ENCODE data around the gene ZNF598. TPM values are rescaled to one million over a fixed set of nuclear protein-coding genes. Genes with fewer than 3 reads are reported as not detected.

The ZNF598 gene
- total RNA-seq, 1 experiment from 2014 or later = 72.4 TPM

DNA sequence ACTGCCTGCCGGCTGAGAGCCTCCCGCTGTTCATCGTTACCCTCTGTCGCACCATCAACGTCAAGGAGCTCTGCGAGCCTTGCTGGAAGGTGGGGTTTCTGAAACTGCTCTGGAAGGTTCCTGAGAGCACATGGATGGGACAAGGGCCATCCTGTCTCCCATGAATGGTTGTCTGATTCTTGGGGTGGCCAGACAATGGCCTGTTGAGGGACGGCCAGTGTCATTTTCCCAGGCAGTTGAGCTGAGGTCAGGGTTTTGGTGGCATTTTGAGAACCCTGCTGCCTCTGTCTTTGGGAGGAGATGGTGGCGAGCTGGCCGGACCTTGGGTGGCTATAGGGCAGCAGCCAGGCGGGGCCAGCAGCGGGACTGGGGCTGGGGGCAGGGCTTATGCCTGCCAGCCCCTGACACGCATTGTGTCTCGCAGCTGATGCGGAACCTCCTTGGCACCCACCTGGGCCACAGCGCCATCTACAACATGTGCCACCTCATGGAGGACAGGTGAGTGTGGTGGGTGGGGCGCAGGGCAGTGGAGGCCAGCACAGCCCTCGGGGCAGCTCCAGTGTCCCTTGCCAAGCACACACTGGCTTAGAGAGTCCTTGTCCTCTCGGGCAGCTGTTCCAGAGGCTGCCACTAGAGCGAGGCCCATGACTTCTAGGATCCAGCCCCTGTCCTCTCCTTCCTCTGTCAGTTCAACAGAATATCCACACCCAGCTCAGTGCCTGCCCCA is 47.2 kb upstream of the ZNF598 start:
- CTCF ChIA-PET = interaction anchor here (0.8 to 1.8 kb wide), 4 partner anchors 9 to 84 kb away, joined by 3 to 7 read pairs (median 4); partner anchors contain the start of genes NTHL1 and TSC2
- Mint-ChIP-seq H3K27ac (ENCODE audit: unreplicated experiment) (no peak overlapping the region), H3K9me3 (ENCODE audit: low read depth, unreplicated experiment) (no peaks in the 10 kb centered on the region), H3K4me3 (ENCODE audit: low read depth, unreplicated experiment) (no peak overlapping the region), H3K27me3 (ENCODE audit: unreplicated experiment) (no peaks in the 10 kb centered on the region), H3K4me1 (ENCODE audit: low read depth, unreplicated experiment) (no peaks in the 10 kb centered on the region), H3K36me3 (ENCODE audit: insufficient read depth, unreplicated experiment) (peaks cover 49% of the 10 kb centered on the region)
- intact Hi-C loops (cut with micrococcal nuclease; ENCODE audit: unreplicated experiment) = no loop called here
- no peak for TF ChIP-seq CTCF (IDR thresholded peaks at IDR 0.05; ENCODE audit: unreplicated experiment)
- no TSS peak for BruUV-seq (replicated peaks)
- DNase-seq = no peak

DNA sequence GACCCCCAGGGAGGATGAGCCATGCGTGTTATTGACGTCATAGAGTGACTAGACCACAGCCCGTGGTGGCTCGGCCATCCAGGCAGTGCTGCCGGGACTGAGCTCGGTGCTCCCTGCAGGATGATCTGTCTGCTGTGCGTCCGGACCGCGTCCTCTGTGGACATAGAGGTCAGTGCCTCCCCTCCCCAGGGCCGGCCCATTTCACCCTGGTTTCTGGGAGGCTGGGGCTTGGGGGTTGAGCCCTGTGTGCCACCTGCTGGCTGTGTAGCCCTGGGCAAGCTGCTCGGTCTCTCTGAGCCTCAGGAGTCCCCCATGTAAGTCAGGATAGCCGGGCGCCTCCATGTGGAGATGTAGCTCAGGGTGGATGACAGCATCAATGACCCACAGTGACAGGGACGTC is 46.5 kb upstream of the ZNF598 start:
- Mint-ChIP-seq H3K4me3 (ENCODE audit: low read depth, unreplicated experiment) (no peak overlapping the region), H3K27ac (ENCODE audit: unreplicated experiment) (no peak overlapping the region), H3K27me3 (ENCODE audit: unreplicated experiment) (no peaks in the 10 kb centered on the region), H3K36me3 (ENCODE audit: insufficient read depth, unreplicated experiment) (peaks cover 51% of the 10 kb centered on the region), H3K9me3 (ENCODE audit: low read depth, unreplicated experiment) (no peaks in the 10 kb centered on the region), H3K4me1 (ENCODE audit: low read depth, unreplicated experiment) (no peaks in the 10 kb centered on the region)
- intact Hi-C loops (cut with micrococcal nuclease; ENCODE audit: unreplicated experiment) = no loop called here
- peak; percentile 16 for TF ChIP-seq CTCF (IDR thresholded peaks at IDR 0.05; ENCODE audit: unreplicated experiment)
- CTCF ChIA-PET = interaction anchor here (1.0 to 1.8 kb wide), 4 partner anchors 15 to 85 kb away, joined by 4 to 7 read pairs (median 4); no protein-coding TSS in a partner anchor
- BruUV-seq (replicated peaks) = no TSS peak
- no peak for DNase-seq

DNA sequence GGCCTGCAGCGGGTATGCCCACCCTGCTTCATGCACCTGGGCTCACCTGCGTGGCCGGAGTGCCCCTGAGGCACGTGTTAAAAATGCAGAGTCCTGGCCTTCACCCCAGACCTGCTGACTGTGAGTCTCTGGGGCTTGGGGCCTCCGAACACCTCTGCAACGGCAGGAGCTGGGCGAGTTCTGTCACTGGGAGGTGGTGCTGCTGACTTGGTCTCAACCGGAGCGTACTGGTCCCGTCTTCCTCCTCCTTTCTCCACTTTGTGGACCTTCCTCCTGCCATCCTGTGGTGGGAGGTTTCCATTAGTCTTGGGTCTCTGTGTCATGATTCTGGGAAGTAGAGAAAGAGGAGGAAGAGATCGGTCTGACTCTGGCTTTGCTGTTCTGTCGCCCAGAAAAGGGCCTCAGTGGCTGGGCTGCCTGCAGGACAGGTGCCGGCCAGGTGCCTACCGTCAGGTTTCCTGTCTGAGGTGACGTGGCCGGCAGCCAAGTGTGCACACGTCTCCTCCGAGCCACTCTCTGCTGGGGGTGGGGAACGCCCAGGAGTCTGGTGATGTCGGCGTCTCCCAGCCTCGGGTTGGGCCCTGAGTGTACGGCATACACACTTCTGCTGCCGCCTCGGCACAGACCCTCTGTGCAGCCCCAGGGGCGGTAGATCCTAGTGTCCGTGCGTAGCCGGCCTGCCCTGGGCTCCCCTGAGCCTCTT is 45.1 kb upstream of the ZNF598 start:
- peak; percentile 61 for DNase-seq
- Mint-ChIP-seq H3K36me3 (ENCODE audit: insufficient read depth, unreplicated experiment) (peaks cover 50% of the 10 kb centered on the region), H3K4me3 (ENCODE audit: low read depth, unreplicated experiment) (no peak overlapping the region), H3K9me3 (ENCODE audit: low read depth, unreplicated experiment) (no peaks in the 10 kb centered on the region), H3K27ac (ENCODE audit: unreplicated experiment) (no peak overlapping the region), H3K27me3 (ENCODE audit: unreplicated experiment) (no peaks in the 10 kb centered on the region), H3K4me1 (ENCODE audit: low read depth, unreplicated experiment) (no peaks in the 10 kb centered on the region)
- intact Hi-C loops (cut with micrococcal nuclease; ENCODE audit: unreplicated experiment) = no loop called here
- CTCF ChIA-PET = no interaction called here
- no TSS peak for BruUV-seq (replicated peaks)
- no peak for TF ChIP-seq CTCF (IDR thresholded peaks at IDR 0.05; ENCODE audit: unreplicated experiment)

DNA sequence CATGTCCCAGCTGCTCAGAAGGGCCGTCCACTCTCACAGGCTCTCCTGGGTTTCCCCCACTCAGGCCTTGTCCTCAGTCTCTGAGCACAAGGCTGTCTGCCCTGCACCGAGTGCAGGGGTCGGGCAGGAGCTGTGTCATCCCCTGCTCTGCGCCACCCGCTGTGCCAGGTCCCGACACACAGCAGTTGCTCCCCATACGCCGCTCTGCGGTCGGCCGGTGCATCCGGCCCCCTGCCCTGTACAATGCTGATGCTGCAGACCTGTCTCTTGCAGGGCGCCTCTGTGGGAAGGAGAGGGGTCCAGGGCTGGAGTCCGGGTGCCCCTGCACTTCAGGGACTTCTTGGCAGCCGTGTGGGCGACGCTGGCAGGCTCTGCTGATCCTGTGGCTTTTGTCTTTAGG is 44.3 kb upstream of the ZNF598 start:
- CTCF ChIA-PET = no interaction called here
- Mint-ChIP-seq H3K27me3 (ENCODE audit: unreplicated experiment) (no peaks in the 10 kb centered on the region), H3K4me3 (ENCODE audit: low read depth, unreplicated experiment) (no peak overlapping the region), H3K27ac (ENCODE audit: unreplicated experiment) (no peak overlapping the region), H3K4me1 (ENCODE audit: low read depth, unreplicated experiment) (peaks cover 1% of the 10 kb centered on the region), H3K36me3 (ENCODE audit: insufficient read depth, unreplicated experiment) (peaks cover 53% of the 10 kb centered on the region), H3K9me3 (ENCODE audit: low read depth, unreplicated experiment) (no peaks in the 10 kb centered on the region)
- BruUV-seq (replicated peaks) = no TSS peak
- intact Hi-C loops (cut with micrococcal nuclease; ENCODE audit: unreplicated experiment) = no loop called here
- no peak for DNase-seq
- no peak for TF ChIP-seq CTCF (IDR thresholded peaks at IDR 0.05; ENCODE audit: unreplicated experiment)

All from Calu3 (cell line).